D341Med (cell line): ENCODE data around the gene NUAK1.

Source experiments
- DNase-seq: peaks from one replicate; pipeline ENCODE4 v3.0.0; 2012; ENCODE audit warnings: low spot score

NUAK1 gene

DNA sequence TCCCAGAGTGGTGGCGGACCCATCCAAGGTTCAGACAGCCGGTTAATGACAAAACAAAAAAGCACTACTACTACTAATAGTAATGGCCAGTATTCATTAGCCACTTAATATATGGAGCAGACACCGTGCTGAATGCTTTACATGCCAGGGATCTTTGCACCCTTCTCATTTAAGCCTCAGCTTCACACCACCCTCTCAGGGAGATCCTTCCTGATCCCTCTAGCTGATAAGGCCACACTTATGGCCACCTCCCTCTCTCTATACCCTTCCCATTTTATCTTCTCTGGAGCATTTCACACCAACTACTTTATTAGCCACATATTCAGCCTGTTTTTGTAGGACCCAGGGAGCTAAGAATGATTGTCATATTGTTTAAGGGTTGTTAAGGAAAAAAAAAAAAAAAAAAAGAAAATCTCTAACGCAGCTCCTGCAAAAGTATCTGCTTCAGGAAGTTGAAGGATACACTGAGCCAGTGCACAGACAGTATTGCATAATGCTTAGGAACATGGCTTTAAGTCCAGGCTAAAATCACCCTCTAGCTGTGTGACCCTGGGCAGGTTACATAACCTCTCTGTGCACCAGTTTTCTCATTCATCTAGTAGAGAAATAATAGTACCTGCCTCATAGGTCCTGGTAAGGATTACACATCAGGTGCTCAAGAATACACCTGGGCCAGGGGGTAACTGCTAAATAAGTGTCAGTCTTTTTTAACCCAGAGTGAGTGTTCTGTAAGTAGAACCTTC lies 29.4 kb downstream of the NUAK1 start:
- no peak for DNase-seq

DNA sequence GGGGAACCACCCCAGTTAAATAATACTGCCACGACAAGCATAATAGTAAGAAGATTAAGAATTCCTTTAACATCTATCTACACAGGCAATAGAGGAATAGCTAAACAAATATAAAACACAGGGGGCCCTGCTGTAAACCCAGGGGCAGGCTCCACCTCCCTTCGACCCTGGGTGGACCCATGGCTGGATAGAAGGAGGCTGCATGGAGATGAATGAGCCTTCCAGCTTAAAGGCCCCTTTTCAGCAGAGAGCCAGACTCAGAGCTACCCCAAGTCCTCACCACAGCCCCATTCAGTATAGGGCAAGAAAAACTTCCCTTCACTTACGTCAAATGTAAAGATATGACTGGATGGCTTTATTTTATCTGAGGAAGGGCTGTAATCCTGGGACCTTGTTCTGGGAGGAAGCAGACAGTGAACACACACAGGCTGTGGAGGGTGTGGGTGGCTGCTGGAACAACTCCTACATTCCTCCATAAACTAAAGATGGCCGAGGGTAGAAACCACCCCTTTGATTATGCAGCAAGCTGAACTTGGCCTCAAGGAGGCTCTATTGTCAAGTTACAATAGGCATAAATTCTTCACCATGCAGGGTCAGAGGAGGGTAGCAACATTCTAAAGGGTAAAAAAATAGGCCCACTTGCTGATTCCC lies 30.4 kb downstream of the NUAK1 start:
- no peak for DNase-seq

DNA sequence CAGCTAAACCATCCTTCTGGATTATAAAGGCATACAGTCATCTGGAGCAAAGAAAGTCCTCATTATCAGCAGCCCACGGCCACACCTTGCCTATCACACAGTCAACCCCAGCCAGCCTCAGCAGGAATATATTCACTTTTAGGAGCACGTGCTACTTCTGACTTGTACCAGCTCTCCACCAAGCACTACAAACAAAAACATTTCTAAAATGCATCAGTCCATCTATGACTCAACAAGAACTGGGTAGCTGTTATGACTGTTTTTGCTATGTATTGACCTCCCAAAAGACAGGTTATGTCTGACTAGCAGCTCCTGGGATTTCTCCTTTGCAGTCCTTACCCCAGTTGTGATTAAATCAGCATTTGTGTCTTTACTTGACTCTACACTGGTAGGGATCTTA lies 31.2 kb downstream of the NUAK1 start:
- no peak for DNase-seq

DNA sequence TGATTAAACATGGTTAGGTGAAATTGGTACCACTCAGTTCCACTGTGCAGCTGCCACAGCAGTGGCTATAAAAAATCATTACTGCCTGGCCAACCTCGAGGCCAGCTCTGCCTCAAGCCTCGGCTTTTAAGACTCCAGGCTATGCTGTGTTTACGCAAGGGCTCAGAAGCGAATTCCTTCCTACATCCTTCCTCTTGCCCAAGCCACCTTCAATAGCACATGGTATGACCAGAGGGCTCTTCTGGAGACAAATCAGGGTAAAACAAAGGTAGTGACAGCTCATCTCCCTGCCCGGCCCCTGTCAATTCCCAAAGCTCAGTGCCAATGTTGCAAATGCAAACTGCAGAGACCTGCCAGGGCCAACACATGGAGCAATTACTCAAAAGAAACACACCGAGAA lies 31.9 kb downstream of the NUAK1 start:
- no peak for DNase-seq

DNA sequence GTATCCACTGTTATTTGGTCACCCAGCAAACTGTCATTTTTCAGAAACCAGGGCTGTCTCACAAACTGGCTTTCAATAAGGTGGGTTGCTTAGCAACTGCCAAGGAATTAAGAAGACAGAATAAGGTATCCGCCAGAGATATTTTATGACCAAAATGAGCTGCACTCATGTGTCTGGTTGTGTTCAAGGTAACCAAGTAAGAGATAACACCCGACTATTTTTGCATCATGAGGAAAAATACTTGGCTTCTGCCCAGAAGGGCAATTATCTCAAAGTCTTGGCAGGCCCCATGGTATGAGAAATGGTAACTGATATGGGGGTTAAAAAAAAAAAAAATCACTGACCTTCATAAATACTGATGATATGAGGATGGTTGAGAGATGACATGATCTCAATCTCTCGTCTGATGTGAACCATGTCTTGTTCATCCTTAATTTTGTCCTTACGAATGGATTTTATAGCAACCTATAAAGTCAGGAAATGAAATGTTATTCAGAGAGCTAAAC lies 32.6 kb downstream of the NUAK1 start:
- DNase-seq = no peak

GRCh38 chr12:106101803-106102202 lies 37.0 kb downstream of the NUAK1 start:
- DNase-seq = no peak

GRCh38 chr12:106098691-106099200 lies 40.0 kb downstream of the NUAK1 start:
- no peak for DNase-seq

- no peak for DNase-seq
Measured at GRCh38 chr12:106097011-106097410, 41.7 kb downstream of the NUAK1 start.

DNA sequence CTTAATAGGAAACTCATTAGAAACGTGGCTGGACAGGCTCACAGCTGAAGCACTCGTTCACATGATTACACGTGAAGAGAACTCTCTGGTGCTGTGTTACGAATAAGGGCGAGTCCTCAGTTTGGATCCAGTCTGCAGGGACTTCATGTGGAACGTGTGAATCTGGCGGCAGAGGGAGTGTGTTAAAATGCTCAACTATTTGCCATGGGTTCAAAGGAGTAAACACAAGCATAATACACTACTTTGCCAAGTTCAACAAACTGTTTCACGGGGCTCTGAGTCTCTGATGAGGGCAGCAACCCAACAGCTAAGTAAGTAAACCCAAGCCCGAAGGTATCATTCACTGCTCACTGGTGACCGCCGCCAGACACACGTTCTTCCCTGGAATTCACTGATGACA lies 42.4 kb downstream of the NUAK1 start:
- no peak for DNase-seq

DNA sequence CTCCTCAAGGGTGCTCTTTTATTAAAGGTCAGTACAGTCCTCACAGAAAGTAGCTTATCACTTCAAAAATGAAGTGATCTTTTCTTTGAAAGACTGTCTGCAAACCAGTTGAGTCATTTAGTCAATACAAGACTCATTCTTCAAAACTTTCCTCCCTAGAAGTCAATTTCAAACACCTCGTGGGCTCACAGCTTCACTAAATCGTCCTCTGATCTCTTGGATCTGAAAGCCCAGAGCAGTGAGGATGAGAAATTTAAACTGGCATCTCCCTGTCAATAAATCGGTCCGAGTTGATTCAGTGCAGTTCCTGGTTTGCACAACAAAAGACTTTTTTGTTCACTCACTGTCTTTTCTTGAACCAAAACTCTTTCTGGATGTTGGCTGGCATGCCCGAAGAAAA lies 44.5 kb downstream of the NUAK1 start:
- DNase-seq = no peak

- DNase-seq = no peak
Measured at GRCh38 chr12:106093246-106093645, 45.5 kb downstream of the NUAK1 start.

GRCh38 chr12:106091446-106091820 lies 47.3 kb downstream of the NUAK1 start:
- DNase-seq = no peak

DNA sequence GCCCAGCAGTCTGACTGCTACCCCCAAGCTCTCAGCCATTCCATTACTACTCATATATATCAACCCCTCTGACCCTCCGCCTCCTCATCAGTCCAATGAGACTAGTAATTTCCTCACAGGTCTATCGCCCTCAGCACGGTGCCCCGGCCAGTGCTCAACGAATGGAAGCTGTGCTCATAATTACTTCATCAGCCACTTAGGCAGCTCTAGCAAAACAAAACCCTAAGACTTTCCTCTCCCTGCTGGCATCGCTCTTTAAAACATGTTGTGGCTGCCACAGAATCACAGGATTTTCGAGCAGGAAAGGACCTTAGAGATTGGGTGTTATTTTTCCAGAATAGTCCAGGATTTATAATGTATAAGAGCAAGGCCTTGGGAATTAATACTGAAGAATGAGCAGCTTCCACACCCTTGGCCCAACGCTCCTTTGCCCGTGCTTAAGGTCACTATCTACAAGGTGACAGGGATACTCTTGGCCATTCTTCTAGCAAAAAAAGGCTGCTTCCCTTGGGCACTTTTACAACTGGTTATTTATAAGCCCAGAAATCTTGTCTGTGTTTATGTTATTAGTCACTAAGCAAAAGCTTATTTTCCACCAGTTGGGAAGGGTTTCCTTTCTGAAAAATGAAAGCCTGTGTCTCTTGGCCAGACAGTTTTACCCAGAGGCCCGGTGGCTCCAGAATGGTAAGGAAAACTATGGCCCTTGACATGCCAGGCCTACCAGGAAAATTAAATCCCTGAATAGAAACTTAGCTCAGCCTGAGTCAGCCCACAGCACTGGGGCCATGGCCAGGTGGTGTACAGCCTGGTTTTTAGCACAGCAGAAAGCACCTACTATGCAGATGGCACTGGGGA lies 47.9 kb downstream of the NUAK1 start:
- DNase-seq = no peak

DNA sequence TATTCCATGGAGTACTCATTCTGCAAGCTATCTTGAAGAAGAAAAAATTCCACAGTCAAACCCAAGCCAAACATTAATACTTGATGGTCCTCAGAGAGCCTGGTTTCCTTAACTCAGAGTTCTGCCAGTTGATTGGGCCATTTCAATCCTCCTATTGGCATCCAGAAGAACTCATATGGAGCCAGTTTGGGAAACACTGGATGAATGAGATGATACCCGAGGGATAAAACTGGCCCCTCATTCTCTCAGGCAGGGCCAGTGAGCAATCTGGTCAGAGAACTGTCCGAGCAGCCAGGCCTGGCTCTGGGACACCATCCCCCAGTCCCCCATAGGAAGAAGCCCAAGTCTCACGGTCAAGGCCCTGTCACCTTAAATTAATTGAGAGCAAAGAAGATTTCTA lies 48.8 kb downstream of the NUAK1 start:
- DNase-seq = no peak

- no peak for DNase-seq
Measured at GRCh38 chr12:106088811-106089485, 49.8 kb downstream of the NUAK1 start.

- DNase-seq = no peak
Measured at GRCh38 chr12:106088246-106088808, 50.4 kb downstream of the NUAK1 start.

DNA sequence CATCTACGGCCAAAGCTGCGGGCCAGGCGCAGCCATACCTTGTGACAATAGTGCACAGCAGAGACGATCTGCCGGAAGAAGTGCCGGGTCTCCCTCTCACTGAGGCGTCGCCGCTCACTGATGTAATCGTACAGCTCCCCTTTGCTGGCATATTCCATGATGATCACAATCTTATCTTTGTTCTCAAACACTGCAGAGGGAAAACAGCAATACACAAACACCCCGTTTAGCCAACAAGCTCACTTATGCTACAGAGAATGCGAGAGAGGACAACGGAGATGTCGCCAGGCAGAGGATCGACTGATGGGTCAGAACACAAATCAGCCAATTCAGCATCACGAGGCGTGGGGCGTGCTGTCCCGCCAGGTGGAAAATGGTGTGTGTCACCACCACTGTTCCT lies 52.1 kb downstream of the NUAK1 start:
- no peak for DNase-seq

- no peak for DNase-seq
Measured at GRCh38 chr12:106085213-106085612, 53.5 kb downstream of the NUAK1 start.

- DNase-seq = no peak
Measured at GRCh38 chr12:106084759-106085158, 54.0 kb downstream of the NUAK1 start.

GRCh38 chr12:106084014-106084671 lies 54.6 kb downstream of the NUAK1 start:
- no peak for DNase-seq
